Measurements from ENCODE around the gene PSMG2. TPM values are rescaled to one million over a fixed set of nuclear protein-coding genes. Genes with fewer than 3 reads are reported as not detected.

PSMG2 gene
- total and polyA plus RNA-seq, 10 of the 15 experiments (the other 5 are each of a cell fraction or from before 2014, with no cell fraction given) = 88.5 to 268 (median 116) TPM

GRCh38 chr18:12726331-12726730 is 23.5 kb downstream of the PSMG2 start:
- H3K9ac ChIP-seq (ENCODE audit: control insufficient read depth, insufficient read depth, low read length) = no peak overlapping the region
- CTCF ChIA-PET = interaction anchor here (0.7 to 6.1 kb wide), 20 partner anchors 9 to 437 kb away, joined by 3 to 70 read pairs (median 4); no protein-coding TSS in a partner anchor
- no peak for FAIRE-seq

More at GRCh38 chr18:12726331-12726730, 23.5 kb downstream of the PSMG2 start:
- ChIA-PET POLR2A (no interaction called here), SMC1A (ENCODE audit: uncharacterized antibody, unreplicated experiment) (interaction anchor here (0.7 to 4.7 kb wide), 12 partner anchors 8 to 379 kb away, joined by 3 to 32 read pairs (median 4); no protein-coding TSS in a partner anchor), RAD21 (ENCODE audit: unreplicated experiment) (interaction anchor here (1.0 to 4.7 kb wide), 5 partner anchors 157 to 433 kb away, joined by 4 to 18 read pairs (median 8); no protein-coding TSS in a partner anchor)
- no peak overlapping the region for H3K27ac ChIP-seq (ENCODE audit: control insufficient read depth, insufficient read depth)
- H2AFZ ChIP-seq (ENCODE audit: control insufficient read depth, low read depth, low read length) = no peak overlapping the region
- TF ChIP-seq MXI1 (IDR thresholded peaks at IDR 0.05; ENCODE audit: low read depth, low read length) (no peak), BCLAF1 (IDR thresholded peaks at IDR 0.05) (no peak), SMC3 (IDR thresholded peaks at IDR 0.05; ENCODE audit: borderline replicate concordance, low read length) (no peak), ZZZ3 (IDR thresholded peaks at IDR 0.05; ENCODE audit: control insufficient read depth, insufficient read length, low read depth) (no peak), SRF (IDR thresholded peaks at IDR 0.05; ENCODE audit: low read depth in 2 of 2, low read length in 2 of 2) (no peak), HDAC6 (IDR thresholded peaks at IDR 0.05; ENCODE audit: unreplicated experiment) (no peak), KAT2A (conservative IDR thresholded peaks at IDR 0.05; ENCODE audit: control insufficient read depth, low read depth, low read length) (no peak), RFX5 (IDR thresholded peaks at IDR 0.05; ENCODE audit: low read depth, low read length) (no peak), ZNF622 (IDR thresholded peaks at IDR 0.05) (no peak), CHD4 (IDR thresholded peaks at IDR 0.05) (no peak), NBN (IDR thresholded peaks at IDR 0.05) (no peak), USF2 (IDR thresholded peaks at IDR 0.05; ENCODE audit: borderline replicate concordance, low read depth, low read length) (no peak)
- no peak overlapping the region for H3K4me2 ChIP-seq (ENCODE audit: control insufficient read depth, insufficient read depth)
- H3K4me1 ChIP-seq (ENCODE audit: control insufficient read depth, insufficient read depth, low read length) = no peaks in the 10 kb centered on the region
- ATAC-seq (no peak), DNase-seq (ENCODE audit: low read depth, low spot score) (no peak)
- no peaks in the 10 kb centered on the region for H3K79me2 ChIP-seq (ENCODE audit: control insufficient read depth, insufficient read depth, low read length)
- no TSS peak for BruUV-seq (replicated peaks)
- no peak overlapping the region for H3K4me3 ChIP-seq
- H3K27me3 ChIP-seq (replicated peaks in 1 of 2; ENCODE audit: control insufficient read depth in 2 of 2, insufficient read depth in 2 of 2, low read length in 1 of 2) = no peaks in the 10 kb centered on the region
- intact Hi-C loops (cut with micrococcal nuclease; ENCODE audit: unreplicated experiment) = loop anchor here (10.0 kb wide), 1 partner anchor 428 kb away; no protein-coding TSS in a partner anchor
- in situ Hi-C loops (cut with MboI) = loop anchor here (5.0 kb wide), 2 partner anchors 206 to 431 kb away; no protein-coding TSS in a partner anchor
- no peaks in the 10 kb centered on the region for H4K20me1 ChIP-seq (ENCODE audit: control insufficient read depth, insufficient read depth)
- WGBS (ENCODE audit: insufficient coverage, insufficient replicate concordance, low lambda C conversion rate, missing lambda C conversion rate) = 12% methylated on average over 4 of the region's 4 CpGs
- no peaks in the 10 kb centered on the region for H3K9me3 ChIP-seq (replicated peaks; ENCODE audit: control insufficient read depth, insufficient read depth, low read length)
- H3K36me3 ChIP-seq (ENCODE audit: control insufficient read depth in 2 of 2, insufficient read depth in 2 of 2, low read length in 1 of 2) = peaks cover 5 to 30% of the 10 kb centered on the region in 2 experiments
